DND-41 (cell line): ENCODE data around the gene NRXN3.

ENCODE experiments used
- EZH2 ChIP-seq: IDR thresholded peaks from 3 replicates; pipeline ENCODE4 v1.6.1; 2012; ENCODE audit warnings: borderline replicate concordance, low read depth, mild to moderate bottlenecking, moderate library complexity, low read length, inconsistent platforms; ENCODE audit not compliant: severe bottlenecking
- TF ChIP-seq, protein P1 (sequence below): IDR thresholded peaks from 2 replicates; pipeline ENCODE4 v1.5.1; 2012; ENCODE audit warnings: borderline replicate concordance, low read length, moderate library complexity, mild to moderate bottlenecking; ENCODE audit not compliant: poor library complexity, severe bottlenecking; ENCODE audit errors: extremely low read depth

DNA sequence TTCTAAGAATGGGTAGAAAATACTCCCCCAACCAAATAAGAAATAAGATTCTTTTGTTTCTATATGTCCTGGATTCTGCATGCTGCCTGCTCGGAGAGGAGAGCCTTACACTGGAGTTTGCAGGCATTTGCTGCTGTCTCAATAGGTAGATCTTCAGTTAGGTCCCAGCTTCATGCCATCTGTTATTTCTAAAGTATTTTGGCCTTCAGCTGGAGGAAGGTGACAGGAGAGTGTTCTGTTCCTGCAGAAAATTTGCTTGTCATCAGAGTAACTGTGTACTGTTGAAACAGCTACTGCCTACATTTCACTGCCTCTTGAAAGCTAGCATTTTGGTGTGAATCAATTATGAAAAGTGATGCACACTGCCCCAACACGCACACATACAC, 966.9 kb downstream of the NRXN3 start:
- TF ChIP-seq, protein P1, sequence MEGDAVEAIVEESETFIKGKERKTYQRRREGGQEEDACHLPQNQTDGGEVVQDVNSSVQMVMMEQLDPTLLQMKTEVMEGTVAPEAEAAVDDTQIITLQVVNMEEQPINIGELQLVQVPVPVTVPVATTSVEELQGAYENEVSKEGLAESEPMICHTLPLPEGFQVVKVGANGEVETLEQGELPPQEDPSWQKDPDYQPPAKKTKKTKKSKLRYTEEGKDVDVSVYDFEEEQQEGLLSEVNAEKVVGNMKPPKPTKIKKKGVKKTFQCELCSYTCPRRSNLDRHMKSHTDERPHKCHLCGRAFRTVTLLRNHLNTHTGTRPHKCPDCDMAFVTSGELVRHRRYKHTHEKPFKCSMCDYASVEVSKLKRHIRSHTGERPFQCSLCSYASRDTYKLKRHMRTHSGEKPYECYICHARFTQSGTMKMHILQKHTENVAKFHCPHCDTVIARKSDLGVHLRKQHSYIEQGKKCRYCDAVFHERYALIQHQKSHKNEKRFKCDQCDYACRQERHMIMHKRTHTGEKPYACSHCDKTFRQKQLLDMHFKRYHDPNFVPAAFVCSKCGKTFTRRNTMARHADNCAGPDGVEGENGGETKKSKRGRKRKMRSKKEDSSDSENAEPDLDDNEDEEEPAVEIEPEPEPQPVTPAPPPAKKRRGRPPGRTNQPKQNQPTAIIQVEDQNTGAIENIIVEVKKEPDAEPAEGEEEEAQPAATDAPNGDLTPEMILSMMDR = no peak
- no peak for TF ChIP-seq EZH2
